ENCODE data around the gene TDRD7. TPM values are rescaled to one million over a fixed set of nuclear protein-coding genes. Genes with fewer than 3 reads are reported as not detected.
A peak's percentile ranks its signal among the peaks of the same experiment; 100 is the strongest.

Gene TDRD7
- total and polyA plus RNA-seq, 2 experiments from 2014 or later, result 10.4 to 18.2 TPM

- DNase-seq (ENCODE audit: low spot score), result peak; percentile 23
Observed at GRCh38 chr9:97502222-97502983, 90.5 kb downstream of the TDRD7 start.

GRCh38 chr9:97502984-97503861 lies 91.3 kb downstream of the TDRD7 start:
- Histone ChIP-seq H3K79me2 (no peaks in the 10 kb centered on the region), H3K4me2 (peak overlapping the region; percentile 100), H3K4me3 (no peak overlapping the region), H4K20me1 (ENCODE audit: insufficient read depth, poor library complexity, severe bottlenecking) (no peaks in the 10 kb centered on the region), H3K27ac (no peak overlapping the region), H3K9me3 (ENCODE audit: low read depth) (no peaks in the 10 kb centered on the region), H3K36me3 (replicated peaks; ENCODE audit: insufficient read depth, low read depth) (no peaks in the 10 kb centered on the region), H3K4me1 (ENCODE audit: insufficient read depth) (peaks cover 12% of the 10 kb centered on the region), H3K9me2 (replicated peaks; ENCODE audit: insufficient read depth) (no peaks in the 10 kb centered on the region), H3K27me3 (peaks cover 79% of the 10 kb centered on the region), H2AFZ (peak overlapping the region; percentile 60)
- WGBS (ENCODE audit: low lambda C conversion rate, missing lambda C conversion rate), result 29% methylated on average over 17 of the region's 17 CpGs
- TF ChIP-seq CTCF (IDR thresholded peaks at IDR 0.05; ENCODE audit: poor library complexity) (no peak), EZH2phosphoT487 (IDR thresholded peaks at IDR 0.05; ENCODE audit: low read depth, severe bottlenecking, unreplicated experiment) (no peak), EZH2 (IDR thresholded peaks at IDR 0.05; ENCODE audit: borderline replicate concordance) (no peak)
- no peak for DNase-seq (ENCODE audit: low spot score)

More at GRCh38 chr9:97502222-97502983, 90.5 kb downstream of the TDRD7 start:
- no peak for TF ChIP-seq CTCF (IDR thresholded peaks at IDR 0.05; ENCODE audit: poor library complexity)
- TF ChIP-seq EZH2phosphoT487 (IDR thresholded peaks at IDR 0.05; ENCODE audit: low read depth, severe bottlenecking, unreplicated experiment), result no peak
- peak; percentile 62 for TF ChIP-seq EZH2 (IDR thresholded peaks at IDR 0.05; ENCODE audit: borderline replicate concordance)
- Histone ChIP-seq H3K79me2 (no peaks in the 10 kb centered on the region), H3K36me3 (replicated peaks; ENCODE audit: insufficient read depth, low read depth) (no peaks in the 10 kb centered on the region), H3K9me2 (replicated peaks; ENCODE audit: insufficient read depth) (no peaks in the 10 kb centered on the region), H4K20me1 (ENCODE audit: insufficient read depth, poor library complexity, severe bottlenecking) (no peaks in the 10 kb centered on the region), H3K4me1 (ENCODE audit: insufficient read depth) (peaks cover 12% of the 10 kb centered on the region), H3K4me2 (peak overlapping the region; percentile 100), H3K27ac (no peak overlapping the region), H2AFZ (peak overlapping the region; percentile 60), H3K9me3 (ENCODE audit: low read depth) (no peaks in the 10 kb centered on the region), H3K27me3 (peaks cover 77% of the 10 kb centered on the region), H3K4me3 (peak overlapping the region; percentile 42)
- WGBS (ENCODE audit: low lambda C conversion rate, missing lambda C conversion rate), result 3% methylated on average over 40 of the region's 49 CpGs

- H3K4me1 ChIP-seq (ENCODE audit: insufficient read depth), result peaks cover 12% of the 10 kb centered on the region
- no peaks in the 10 kb centered on the region for H3K9me3 ChIP-seq (ENCODE audit: low read depth)
- TF ChIP-seq CTCF (IDR thresholded peaks at IDR 0.05; ENCODE audit: poor library complexity) (no peak), EZH2phosphoT487 (IDR thresholded peaks at IDR 0.05; ENCODE audit: low read depth, severe bottlenecking, unreplicated experiment) (no peak), EZH2 (IDR thresholded peaks at IDR 0.05; ENCODE audit: borderline replicate concordance) (no peak)
- no peaks in the 10 kb centered on the region for H3K36me3 ChIP-seq (replicated peaks; ENCODE audit: insufficient read depth, low read depth)
- no peak overlapping the region for H3K27ac ChIP-seq
- H3K79me2 ChIP-seq, result no peaks in the 10 kb centered on the region
- no peak overlapping the region for H3K4me3 ChIP-seq
- DNase-seq (ENCODE audit: low spot score), result no peak
- peaks cover 79% of the 10 kb centered on the region for H3K27me3 ChIP-seq
- WGBS (ENCODE audit: low lambda C conversion rate, missing lambda C conversion rate), result 77% methylated on average over 1 of the region's 1 CpG
- H3K4me2 ChIP-seq, result no peak overlapping the region
- H2AFZ ChIP-seq, result no peak overlapping the region
- H3K9me2 ChIP-seq (replicated peaks; ENCODE audit: insufficient read depth), result no peaks in the 10 kb centered on the region
- H4K20me1 ChIP-seq (ENCODE audit: insufficient read depth, poor library complexity, severe bottlenecking), result no peaks in the 10 kb centered on the region
Observed at GRCh38 chr9:97503862-97504210, 91.9 kb downstream of the TDRD7 start.

Data from hepatocyte (in vitro differentiated cells).